HCT116 (cell line): ENCODE measurements around the gene FFAR4. TPM values are rescaled to one million over a fixed set of nuclear protein-coding genes. Genes with fewer than 3 reads are reported as not detected.
A peak's percentile ranks its signal among the peaks of the same experiment; 100 is the strongest.
"Not testable (repeated sequence)": the region's sequence is repeated elsewhere in the genome, so short reads cannot be mapped to it uniquely, and the experiment has no call there.

Source experiments
- ATAC-seq: fragments of 200-7000 bp; cut with Tn5 transposase; 2 replicates; pipeline ENCODE4 v1.9.1; 2020; ENCODE audit warnings: mild to moderate bottlenecking, moderate library complexity
- BruUV-seq: library from RNA; stranded (reverse); fragments of 400-500 nt; replicated peaks from 2 replicates; lab custom pipeline; 2021; lab: Mats Ljungman, UMichigan
- CTCF ChIA-PET: fragments of 300-600 bp; sonication (Branson Sonifier 250); formaldehyde crosslinking; loops from one replicate; lab custom pipeline; 2021; ENCODE audit warnings: antibody characterized with exemption; lab: Charles Lee
- POLR2A ChIA-PET: fragments of 300-600, 350-600 bp; sonication (Branson Sonifier 250); formaldehyde crosslinking; loops from one replicate; lab custom pipeline; 2021; ENCODE audit warnings: antibody characterized with exemption; lab: Charles Lee
- RAD21 ChIA-PET, 2 experiments: fragments of 300-600 bp; sonication (Branson Sonifier 250); formaldehyde crosslinking; loops; one replicate each; lab custom pipeline; 2023; ENCODE audit warnings: low total read pairs in 2 of 2; ENCODE audit not compliant: uncharacterized antibody in 2 of 2, unreplicated experiment in 2 of 2, low non-redundant PET in 1 of 2; lab: Charles Lee
- DNase-seq: peaks from one replicate; pipeline ENCODE4 v3.0.0-alpha.2; 2010; ENCODE audit warnings: low read depth, low spot score
- H2AFZ ChIP-seq: fragments of 200-600 bp; shearing (Covaris generic), sonication (generic); 2 replicates; pipeline ENCODE4 v1.6.1; 2017; ENCODE audit warnings: low read depth, mixed run types, mixed read lengths, antibody characterized with exemption, low read length; ENCODE audit not compliant: poor library complexity, severe bottlenecking
- H3K27ac ChIP-seq: 2 replicates; pipeline ENCODE4 v1.5.1; 2012; ENCODE audit warnings: low read depth, low read length
- H3K27me3 ChIP-seq: fragments of 200-600 bp; sonication (generic); 2 replicates; pipeline ENCODE4 v1.6.1; 2016; ENCODE audit warnings: mixed run types, low read length, mixed read lengths; ENCODE audit not compliant: insufficient read depth
- H3K36me3 ChIP-seq, 2 experiments: fragments of 200-500 bp in 1 of 2; fragments of 200-600 bp in 1 of 2; sonication (Bioruptor generic) in 1 of 2; sonication (generic) in 1 of 2; 2 replicates each; pipeline versions ENCODE4 v1.5.1 to v1.6.1; 2014 to 2016; ENCODE audit warnings: low read length in 2 of 2, inconsistent platforms in 1 of 2, mixed read lengths in 1 of 2, mixed run types in 1 of 2; ENCODE audit not compliant: insufficient read depth in 2 of 2, control insufficient read depth in 1 of 2
- H3K4me1 ChIP-seq, 2 experiments: fragments of 200-600 bp in 1 of 2; sonication (generic) in 1 of 2; 2 replicates each; pipeline versions ENCODE4 v1.5.1 to v1.6.1; 2012 to 2017; ENCODE audit warnings: low read length in 2 of 2, inconsistent platforms in 1 of 2, mild to moderate bottlenecking in 1 of 2, mixed read lengths in 1 of 2, mixed run types in 1 of 2, moderate library complexity in 1 of 2; ENCODE audit not compliant: insufficient read depth in 2 of 2, control insufficient read depth in 1 of 2
- H3K4me2 ChIP-seq: fragments of 200-600 bp; sonication (generic); 2 replicates; pipeline ENCODE4 v1.6.1; 2017; ENCODE audit warnings: mixed run types, low read length, mixed read lengths
- H3K4me3 ChIP-seq, 2 experiments: fragments of 200-600 bp in 1 of 2; sonication (generic) in 1 of 2; replicated peaks in 1 of 2; 2 replicates each; pipeline ENCODE4 v1.5.1; 2011 to 2016; ENCODE audit warnings: low read length in 2 of 2, control low read depth in 1 of 2, low read depth in 1 of 2, mild to moderate bottlenecking in 1 of 2, mixed read lengths in 1 of 2, mixed run types in 1 of 2
- H3K79me2 ChIP-seq: fragments of 200-600 bp; sonication (generic); 2 replicates; pipeline ENCODE4 v1.6.1; 2017; ENCODE audit warnings: mild to moderate bottlenecking, mixed run types, low read length, moderate library complexity, mixed read lengths; ENCODE audit not compliant: insufficient read depth
- H3K9ac ChIP-seq: fragments of 200-600 bp; sonication (generic); 2 replicates; pipeline ENCODE4 v1.6.1; 2016; ENCODE audit warnings: low read length, mixed read lengths
- H3K9me2 ChIP-seq: fragments of 200-600 bp; sonication (generic), shearing (Covaris generic); 2 replicates; pipeline ENCODE4 v1.6.1; 2017; ENCODE audit warnings: mixed run types, mild to moderate bottlenecking, moderate library complexity; ENCODE audit not compliant: insufficient read depth
- H3K9me3 ChIP-seq, 2 experiments: fragments of 200-500 bp in 1 of 2; fragments of 200-600 bp in 1 of 2; sonication (Bioruptor generic) in 1 of 2; sonication (generic) in 1 of 2; 2 replicates each; pipeline ENCODE4 v1.6.1; 2014 to 2017; ENCODE audit warnings: low read length in 2 of 2, mixed read lengths in 2 of 2, inconsistent platforms in 1 of 2, low read depth in 1 of 2, mild to moderate bottlenecking in 1 of 2, mixed run types in 1 of 2, moderate library complexity in 1 of 2; ENCODE audit not compliant: control insufficient read depth in 1 of 2, insufficient read depth in 1 of 2
- H4K20me1 ChIP-seq: fragments of 200-600 bp; sonication (generic), shearing (Covaris generic); 2 replicates; pipeline ENCODE4 v1.6.1; 2017; ENCODE audit warnings: mixed run types, mild to moderate bottlenecking, moderate library complexity; ENCODE audit not compliant: insufficient read depth
- CTCF ChIP-seq, 3 experiments: fragments of 200-600 bp in 1 of 3; sonication (generic) in 1 of 3; IDR thresholded peaks in 2 of 3; conservative IDR thresholded peaks in 1 of 3; 2 replicates each; pipeline ENCODE4 v1.5.1; 2012 to 2017; ENCODE audit warnings: low read depth in 2 of 3, low read length in 2 of 3, antibody characterized with exemption in 1 of 3, borderline replicate concordance in 1 of 3, control low read depth in 1 of 3, mild to moderate bottlenecking in 1 of 3, mixed read lengths in 1 of 3, mixed run types in 1 of 3, moderate library complexity in 1 of 3; ENCODE audit not compliant: insufficient read depth in 1 of 3
- JUND ChIP-seq: IDR thresholded peaks from 2 replicates; pipeline ENCODE4 v1.6.1; 2012
- intact Hi-C: fragments of 100-400 bp; cut with micrococcal nuclease; formaldehyde crosslinking; loops from 2 replicates; pipeline ENCODE4 v1.10.0; 2022
- total RNA-seq: library from RNA; stranded (reverse); gene quantifications from one replicate; pipeline ENCODE4 v1.2.1, GENCODE V29; 2021; ENCODE audit not compliant: unreplicated experiment

Gene FFAR4
- total RNA-seq, 1 experiment from 2014 or later = not detected

GRCh38 chr10:93535293-93535692 is 31.2 kb upstream of the FFAR4 start:
- Histone ChIP-seq H3K27me3 (no peaks in the 10 kb centered on the region), H2AFZ (no peak overlapping the region), H3K79me2 (no peaks in the 10 kb centered on the region), H3K4me2 (no peak overlapping the region), H3K27ac (no peak overlapping the region), H3K36me3 (no peaks in the 10 kb centered on the region), H3K4me3 (no peak overlapping the region), H4K20me1 (no peaks in the 10 kb centered on the region), H3K9me3 (no peaks in the 10 kb centered on the region), H3K4me1 (no peaks in the 10 kb centered on the region), H3K9me2 (no peaks in the 10 kb centered on the region), H3K9ac (no peak overlapping the region)
- CTCF ChIA-PET = interaction anchor here (1.2 kb wide), 1 partner anchor 145 kb away, joined by 3 read pairs; no protein-coding TSS in a partner anchor
- POLR2A ChIA-PET = no interaction called here
- intact Hi-C loops = no loop called here
- DNase-seq = no peak
- no peak for ATAC-seq
- TF ChIP-seq JUND (no peak), CTCF (IDR thresholded peaks at IDR 0.05 in 2 of 3, conservative IDR thresholded peaks at IDR 0.05 in 1 of 3; ENCODE audit: borderline replicate concordance in 1 of 3, insufficient read depth in 1 of 3, low read depth in 2 of 3, low read length in 2 of 3) (0 out of 6 replicates have a peak, but pooled peaks of 1 of the 3 experiments have one; percentile 7)
- BruUV-seq = no TSS peak
- RAD21 ChIA-PET = no interaction called here

GRCh38 chr10:93540871-93541270 is 25.6 kb upstream of the FFAR4 start:
- CTCF ChIA-PET = interaction anchor here (1.5 kb wide), 1 partner anchor 10 kb away, joined by 7 read pairs; no protein-coding TSS in a partner anchor
- not testable (repeated sequence) for ATAC-seq

More at GRCh38 chr10:93540871-93541270, 25.6 kb upstream of the FFAR4 start:
- H4K20me1 ChIP-seq, H3K27ac ChIP-seq, POLR2A ChIA-PET, H3K79me2 ChIP-seq, intact Hi-C loops, H3K4me1 ChIP-seq, H3K9me3 ChIP-seq, H2AFZ ChIP-seq, H3K36me3 ChIP-seq, H3K9ac ChIP-seq, DNase-seq, H3K4me2 ChIP-seq, H3K27me3 ChIP-seq, RAD21 ChIA-PET, BruUV-seq, H3K4me3 ChIP-seq, H3K9me2 ChIP-seq: not testable (repeated sequence)
